GM18520 (cell line): ENCODE results near the gene FKBP14.

ENCODE experiments used
- ATAC-seq: cut with Tn5 transposase; IDR thresholded peaks from one replicate; pipeline ENCODE4 v1.9.1; 2021; ENCODE audit not compliant: unreplicated experiment

FKBP14 gene

GRCh38 chr7:29991937-29992336 lies 34.6 kb downstream of the FKBP14 start:
- ATAC-seq: no peak

DNA sequence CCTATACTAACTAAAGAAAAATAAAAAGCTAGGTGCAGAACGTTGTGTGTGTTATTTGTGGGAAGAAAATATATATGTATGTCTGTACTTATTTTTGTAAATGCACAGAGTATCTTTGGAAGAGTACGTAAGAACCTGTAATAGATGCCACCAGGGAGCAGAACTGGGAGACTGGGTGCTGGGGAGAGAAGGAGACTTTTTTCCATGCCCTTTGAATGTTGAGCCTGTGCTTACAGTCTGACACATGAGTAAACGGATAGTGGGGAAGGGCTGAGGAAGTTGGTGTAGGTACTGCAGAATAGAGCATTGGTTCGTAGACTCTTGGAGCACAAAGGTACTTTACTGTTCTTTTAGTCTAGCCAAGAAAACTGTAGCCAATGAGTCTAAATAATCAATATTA lies 35.6 kb downstream of the FKBP14 start:
- ATAC-seq: no peak

GRCh38 chr7:29989257-29989995 lies 37.1 kb downstream of the FKBP14 start, which contains the start of gene SCRN1:
SCRN1 (minus strand) TSS chr7:29989801; CDS start chr7:29969067, 20,734 bp downstream.
- ATAC-seq: no peak

DNA sequence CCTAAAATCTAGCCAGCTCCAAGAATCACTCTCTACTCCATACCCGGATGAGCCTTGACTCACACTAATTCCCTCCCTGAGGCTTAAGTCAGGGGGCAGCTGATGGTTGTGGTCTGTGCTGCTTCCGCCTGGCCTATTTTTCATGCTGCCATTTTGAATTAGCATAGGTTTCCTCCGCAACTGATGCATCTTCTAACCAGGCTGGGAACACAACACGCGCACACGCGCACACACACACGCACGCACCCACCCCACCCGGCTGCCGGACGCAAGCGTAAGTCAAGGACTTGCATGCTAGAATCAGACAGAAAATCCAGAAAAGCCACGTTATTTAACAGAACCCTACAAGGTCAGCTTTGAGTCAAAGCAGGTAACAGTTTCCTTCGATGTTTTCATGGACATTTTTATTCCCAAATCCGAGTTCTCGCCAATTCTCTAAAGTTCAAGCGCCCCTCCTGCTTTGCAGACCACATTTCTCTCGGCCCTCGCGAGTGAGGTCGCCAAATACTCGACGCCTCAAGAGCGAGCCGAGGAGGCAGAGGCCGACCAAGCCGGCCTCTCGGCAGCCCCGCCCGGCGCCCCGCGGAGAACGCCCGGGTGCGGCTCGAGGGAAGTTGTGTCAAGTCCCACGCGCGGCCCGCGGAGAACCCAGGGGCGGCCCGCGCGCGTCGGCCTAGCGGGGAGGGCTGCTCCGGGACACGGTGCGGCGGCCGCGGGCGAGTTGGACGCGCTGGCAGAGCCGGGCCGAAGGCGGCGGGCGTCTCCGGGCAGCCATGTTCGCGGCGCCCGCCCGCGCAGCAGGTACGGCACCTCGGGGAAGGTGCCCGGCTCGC lies 37.9 kb downstream of the FKBP14 start:
- no peak for ATAC-seq

- ATAC-seq: no peak
Measured at GRCh38 chr7:29987811-29988317, 38.6 kb downstream of the FKBP14 start.

DNA sequence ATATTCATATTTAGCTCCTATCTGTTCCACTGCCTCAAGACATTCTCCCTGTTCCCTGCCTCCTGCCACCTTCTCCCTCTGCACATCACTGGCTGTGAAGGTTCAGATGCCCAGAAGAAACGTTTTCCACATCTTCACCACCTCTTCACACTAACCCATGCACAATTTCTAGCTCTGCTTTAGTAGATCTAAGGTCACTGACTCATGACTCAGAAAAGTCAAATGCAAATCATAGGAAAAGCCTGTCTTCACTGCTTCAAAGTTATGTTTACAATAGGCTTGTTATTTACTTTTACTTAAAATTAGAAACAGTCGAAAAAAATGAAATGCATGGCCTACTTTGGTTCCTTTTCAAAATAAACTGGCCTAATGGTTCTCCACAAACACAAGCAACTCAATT lies 39.4 kb downstream of the FKBP14 start:
- ATAC-seq: no peak

GRCh38 chr7:29980151-29980550 lies 46.4 kb downstream of the FKBP14 start:
- ATAC-seq: no peak

- no peak for ATAC-seq
Measured at GRCh38 chr7:29977886-29978651, 48.4 kb downstream of the FKBP14 start.

DNA sequence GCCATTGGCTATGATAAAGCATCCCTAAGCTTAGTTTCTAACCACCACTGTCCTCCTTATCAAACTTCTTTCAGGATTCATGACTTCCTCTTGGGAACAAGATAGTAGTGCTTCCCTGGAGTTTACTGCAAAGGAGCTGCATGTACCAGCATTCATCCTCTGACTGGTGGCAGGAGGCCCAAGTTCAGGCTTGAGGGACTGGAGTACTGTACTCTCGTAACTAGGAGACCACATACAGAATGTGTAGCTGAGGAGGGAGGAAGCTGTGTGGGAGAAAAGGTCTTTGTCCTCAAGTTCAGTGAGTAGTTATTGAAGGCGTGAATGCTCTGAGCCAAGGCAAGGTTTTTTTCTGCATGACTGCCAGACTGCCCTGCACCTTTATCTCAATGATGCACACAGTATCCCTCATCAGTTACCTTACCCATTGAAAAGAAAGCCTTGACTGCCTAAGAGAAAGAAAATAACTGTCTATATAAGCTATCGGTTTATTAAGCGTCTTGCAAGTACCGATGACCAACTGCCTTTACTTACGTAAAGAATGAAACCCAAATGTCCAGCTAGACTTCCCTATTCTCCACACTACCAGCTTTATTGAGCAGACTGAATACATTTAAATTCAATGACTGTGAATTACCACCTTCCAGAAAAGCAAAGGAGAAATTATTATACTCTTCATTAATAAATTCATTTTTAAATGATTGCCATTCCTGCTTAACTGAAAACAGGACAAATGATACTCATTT lies 49.7 kb downstream of the FKBP14 start:
- ATAC-seq: no peak

DNA sequence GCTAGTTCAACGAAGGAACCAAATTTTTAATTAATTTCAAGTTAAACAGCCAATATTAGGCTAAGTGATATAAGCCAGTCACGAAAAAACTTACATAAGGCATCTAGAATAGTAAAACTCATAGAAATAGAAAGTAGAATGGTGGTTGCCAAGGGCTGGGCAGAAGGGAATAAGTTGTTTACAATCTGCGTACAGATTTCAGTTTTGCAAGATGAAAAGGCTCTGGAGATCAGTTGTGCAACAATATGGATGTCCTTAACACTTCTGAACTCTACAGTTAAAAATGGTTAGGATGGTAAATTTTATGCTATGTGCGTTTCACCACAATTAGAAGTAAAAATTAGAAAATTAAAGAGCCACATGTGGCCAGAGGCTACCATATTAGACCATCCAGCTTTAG lies 50.2 kb downstream of the FKBP14 start:
- no peak for ATAC-seq

DNA sequence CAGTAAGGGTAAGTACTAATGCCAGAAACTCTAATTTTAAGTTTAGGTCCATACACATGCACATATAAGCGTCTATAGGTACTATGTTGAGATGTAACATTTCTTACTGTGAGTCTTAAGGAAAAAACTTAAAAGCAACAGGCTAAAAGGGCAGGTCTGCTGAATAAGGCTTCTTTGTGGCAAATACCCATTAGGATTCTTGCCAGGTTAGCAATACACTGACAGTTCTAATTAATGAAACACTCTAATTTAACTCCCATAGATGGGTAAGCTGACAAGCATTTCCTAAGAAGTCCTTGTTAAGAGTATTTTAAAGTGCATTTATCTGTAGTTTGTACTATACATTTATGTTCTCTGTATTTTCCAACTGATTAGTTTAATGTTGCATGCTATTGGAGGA lies 50.9 kb downstream of the FKBP14 start:
- ATAC-seq: no peak

GRCh38 chr7:29974286-29974685 lies 52.2 kb downstream of the FKBP14 start:
- ATAC-seq: no peak

DNA sequence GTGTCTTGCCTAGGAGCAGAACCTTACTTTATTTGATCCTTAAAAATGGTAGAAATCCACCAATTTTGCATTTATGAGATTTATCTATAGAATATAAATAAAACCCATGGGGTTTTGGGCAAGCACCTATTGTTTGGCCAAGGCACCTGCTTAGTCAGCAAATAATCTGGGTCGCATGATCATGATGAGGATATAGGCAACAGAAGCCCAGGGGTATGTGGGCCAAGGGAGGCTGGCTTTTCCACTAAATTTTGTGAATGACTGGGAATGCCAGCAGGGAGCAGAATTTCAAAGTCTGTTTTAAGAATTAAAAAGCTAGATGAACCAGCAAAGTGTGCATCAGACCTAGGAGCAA lies 54.2 kb downstream of the FKBP14 start:
- no peak for ATAC-seq

- no peak for ATAC-seq
Measured at GRCh38 chr7:29971566-29972314, 54.8 kb downstream of the FKBP14 start.

DNA sequence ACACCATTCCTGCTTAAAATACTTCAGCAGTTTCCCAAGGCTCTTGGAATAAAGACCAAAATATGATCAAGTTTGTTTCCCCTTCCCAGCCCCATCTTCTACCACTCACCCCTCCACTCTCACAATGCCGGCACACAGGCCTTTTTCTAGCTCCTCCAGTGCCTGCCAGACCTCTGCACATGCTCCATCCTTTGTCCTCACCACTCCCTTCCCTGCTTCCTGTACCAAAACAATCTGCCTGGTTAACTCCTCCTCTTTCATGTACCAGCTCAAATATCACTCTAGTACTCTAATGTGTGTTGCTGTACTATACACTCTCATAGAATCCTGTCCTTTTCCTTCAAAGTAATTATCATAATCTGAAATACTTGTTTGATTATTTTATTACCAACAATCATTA lies 56.3 kb downstream of the FKBP14 start:
- ATAC-seq: no peak

DNA sequence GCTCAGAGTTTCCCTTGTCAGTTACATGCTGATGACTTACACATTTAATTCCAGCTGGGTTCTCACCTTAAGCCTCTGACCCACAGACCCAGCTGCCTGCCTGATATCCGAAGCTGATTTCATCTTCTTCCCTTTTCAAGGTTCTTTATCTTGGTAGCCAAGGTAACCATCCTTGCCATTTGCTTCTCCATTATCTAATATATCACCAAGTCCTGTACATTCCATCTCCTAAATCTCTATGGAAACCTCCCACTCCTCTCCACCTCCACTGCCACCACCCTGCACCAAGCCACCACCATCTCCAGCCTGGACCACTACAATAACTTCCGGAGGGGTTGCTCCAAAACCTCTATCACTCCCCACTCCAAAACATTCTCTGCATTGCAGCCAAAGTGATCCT lies 56.8 kb downstream of the FKBP14 start:
- ATAC-seq: no peak

- no peak for ATAC-seq
Measured at GRCh38 chr7:29968683-29969395, 57.7 kb downstream of the FKBP14 start.

DNA sequence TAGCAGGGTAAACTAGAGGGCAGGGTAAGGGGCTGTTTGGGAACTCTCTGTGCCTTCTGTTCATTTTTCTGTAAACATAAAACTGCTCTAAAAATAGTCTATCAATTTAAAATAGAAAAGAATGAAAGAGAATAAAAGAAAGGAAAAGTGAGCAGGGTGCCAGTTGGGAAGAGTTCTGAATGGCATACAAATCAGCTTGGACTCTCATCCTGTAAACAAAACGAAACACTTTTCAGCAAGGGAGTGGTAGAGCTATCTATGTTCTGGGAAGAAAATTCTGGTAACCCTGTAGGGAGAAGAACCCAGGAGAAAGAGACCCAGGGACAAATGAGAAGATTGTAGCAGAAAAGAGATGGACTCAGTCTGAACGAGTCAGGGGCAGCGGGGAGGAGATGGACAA lies 61.5 kb downstream of the FKBP14 start:
- ATAC-seq: no peak

GRCh38 chr7:29962035-29962434 lies 64.5 kb downstream of the FKBP14 start:
- ATAC-seq: no peak
